ENCODE results near the gene RAB30.
"Not testable (repeated sequence)": the region's sequence is repeated elsewhere in the genome, so short reads cannot be mapped to it uniquely, and the experiment has no call there.

RAB30 gene

GRCh38 chr11:82944198-82944597, 127.5 kb downstream of the RAB30 start:
- Histone ChIP-seq H2AFZ (ENCODE audit: low read length, unreplicated experiment) (no peak overlapping the region), H3K4me1 (ENCODE audit: control insufficient read depth, insufficient read depth, low read length, unreplicated experiment) (no peaks in the 10 kb centered on the region), H3K4me3 (ENCODE audit: low read depth, low read length) (no peak overlapping the region), H3K36me3 (ENCODE audit: insufficient read depth, low read length) (0 out of 2 replicates have a peak, but pooled peaks cover 3% of the 10 kb centered on the region), H3K27me3 (ENCODE audit: insufficient read depth, low read length) (no peaks in the 10 kb centered on the region), H3K79me2 (ENCODE audit: control insufficient read depth, insufficient read depth, low read length, unreplicated experiment) (no peaks in the 10 kb centered on the region), H3K27ac (ENCODE audit: low read depth, low read length) (no peak overlapping the region)

GRCh38 chr11:82943430-82943829, 128.3 kb downstream of the RAB30 start:
- H3K4me3 ChIP-seq (ENCODE audit: low read depth, low read length); H2AFZ ChIP-seq (ENCODE audit: low read length, unreplicated experiment); H3K79me2 ChIP-seq (ENCODE audit: control insufficient read depth, insufficient read depth, low read length, unreplicated experiment); H3K27me3 ChIP-seq (ENCODE audit: insufficient read depth, low read length); H3K27ac ChIP-seq (ENCODE audit: low read depth, low read length); H3K4me1 ChIP-seq (ENCODE audit: control insufficient read depth, insufficient read depth, low read length, unreplicated experiment); H3K36me3 ChIP-seq (ENCODE audit: insufficient read depth, low read length): not testable (repeated sequence)

GRCh38 chr11:82942376-82942775, 129.3 kb downstream of the RAB30 start:
- Histone ChIP-seq H3K27me3 (ENCODE audit: insufficient read depth, low read length) (no peaks in the 10 kb centered on the region), H3K4me1 (ENCODE audit: control insufficient read depth, insufficient read depth, low read length, unreplicated experiment) (no peaks in the 10 kb centered on the region), H3K27ac (ENCODE audit: low read depth, low read length) (no peak overlapping the region), H3K79me2 (ENCODE audit: control insufficient read depth, insufficient read depth, low read length, unreplicated experiment) (no peaks in the 10 kb centered on the region), H3K36me3 (ENCODE audit: insufficient read depth, low read length) (0 out of 2 replicates have a peak, but pooled peaks cover 3% of the 10 kb centered on the region), H2AFZ (ENCODE audit: low read length, unreplicated experiment) (no peak overlapping the region), H3K4me3 (ENCODE audit: low read depth, low read length) (no peak overlapping the region)

GRCh38 chr11:82939456-82939855, 132.2 kb downstream of the RAB30 start:
- no peak overlapping the region for H3K4me3 ChIP-seq (ENCODE audit: low read depth, low read length)
- H3K27me3 ChIP-seq (ENCODE audit: insufficient read depth, low read length) = no peaks in the 10 kb centered on the region
- no peaks in the 10 kb centered on the region for H3K4me1 ChIP-seq (ENCODE audit: control insufficient read depth, insufficient read depth, low read length, unreplicated experiment)
- H3K27ac ChIP-seq (ENCODE audit: low read depth, low read length) = no peak overlapping the region
- 0 out of 2 replicates have a peak, but pooled peaks cover 9% of the 10 kb centered on the region for H3K36me3 ChIP-seq (ENCODE audit: insufficient read depth, low read length)
- H3K79me2 ChIP-seq (ENCODE audit: control insufficient read depth, insufficient read depth, low read length, unreplicated experiment) = no peaks in the 10 kb centered on the region
- no peak overlapping the region for H2AFZ ChIP-seq (ENCODE audit: low read length, unreplicated experiment)

- Histone ChIP-seq H3K79me2 (ENCODE audit: control insufficient read depth, insufficient read depth, low read length, unreplicated experiment) (no peaks in the 10 kb centered on the region), H3K27me3 (ENCODE audit: insufficient read depth, low read length) (no peaks in the 10 kb centered on the region), H3K27ac (ENCODE audit: low read depth, low read length) (no peak overlapping the region), H3K4me3 (ENCODE audit: low read depth, low read length) (no peak overlapping the region), H3K4me1 (ENCODE audit: control insufficient read depth, insufficient read depth, low read length, unreplicated experiment) (no peaks in the 10 kb centered on the region), H3K36me3 (ENCODE audit: insufficient read depth, low read length) (peaks cover 12% of the 10 kb centered on the region; the same call in 1 of the 2 replicates), H2AFZ (ENCODE audit: low read length, unreplicated experiment) (no peak overlapping the region)
Measured at GRCh38 chr11:82937554-82937953, 134.1 kb downstream of the RAB30 start.

- no peak overlapping the region for H2AFZ ChIP-seq (ENCODE audit: low read length, unreplicated experiment)
- H3K4me1 ChIP-seq (ENCODE audit: control insufficient read depth, insufficient read depth, low read length, unreplicated experiment) = no peaks in the 10 kb centered on the region
- peaks cover 13% of the 10 kb centered on the region; the same call in 1 of the 2 replicates for H3K36me3 ChIP-seq (ENCODE audit: insufficient read depth, low read length)
- H3K4me3 ChIP-seq (ENCODE audit: low read depth, low read length) = no peak overlapping the region
- no peak overlapping the region for H3K27ac ChIP-seq (ENCODE audit: low read depth, low read length)
- H3K79me2 ChIP-seq (ENCODE audit: control insufficient read depth, insufficient read depth, low read length, unreplicated experiment) = no peaks in the 10 kb centered on the region
- H3K27me3 ChIP-seq (ENCODE audit: insufficient read depth, low read length) = no peaks in the 10 kb centered on the region
Measured at GRCh38 chr11:82936261-82936660, 135.4 kb downstream of the RAB30 start.

GRCh38 chr11:82932564-82932963, 139.1 kb downstream of the RAB30 start:
- Histone ChIP-seq H3K27me3 (ENCODE audit: insufficient read depth, low read length) (no peaks in the 10 kb centered on the region), H2AFZ (ENCODE audit: low read length, unreplicated experiment) (no peak overlapping the region), H3K79me2 (ENCODE audit: control insufficient read depth, insufficient read depth, low read length, unreplicated experiment) (no peaks in the 10 kb centered on the region), H3K36me3 (ENCODE audit: insufficient read depth, low read length) (peaks cover 13% of the 10 kb centered on the region; the same call in 1 of the 2 replicates), H3K4me1 (ENCODE audit: control insufficient read depth, insufficient read depth, low read length, unreplicated experiment) (no peaks in the 10 kb centered on the region), H3K27ac (ENCODE audit: low read depth, low read length) (no peak overlapping the region), H3K4me3 (ENCODE audit: low read depth, low read length) (no peak overlapping the region)

GRCh38 chr11:82930734-82931133, 141.0 kb downstream of the RAB30 start:
- H3K27me3 ChIP-seq (ENCODE audit: insufficient read depth, low read length) = no peaks in the 10 kb centered on the region
- H3K4me1 ChIP-seq (ENCODE audit: control insufficient read depth, insufficient read depth, low read length, unreplicated experiment) = no peaks in the 10 kb centered on the region
- no peak overlapping the region for H2AFZ ChIP-seq (ENCODE audit: low read length, unreplicated experiment)
- no peak overlapping the region for H3K4me3 ChIP-seq (ENCODE audit: low read depth, low read length)
- H3K79me2 ChIP-seq (ENCODE audit: control insufficient read depth, insufficient read depth, low read length, unreplicated experiment) = no peaks in the 10 kb centered on the region
- no peak overlapping the region for H3K27ac ChIP-seq (ENCODE audit: low read depth, low read length)
- H3K36me3 ChIP-seq (ENCODE audit: insufficient read depth, low read length) = peaks cover 13% of the 10 kb centered on the region; the same call in 1 of the 2 replicates

GRCh38 chr11:82930229-82930628, 141.5 kb downstream of the RAB30 start:
- no peak overlapping the region for H3K27ac ChIP-seq (ENCODE audit: low read depth, low read length)
- no peak overlapping the region for H2AFZ ChIP-seq (ENCODE audit: low read length, unreplicated experiment)
- H3K4me3 ChIP-seq (ENCODE audit: low read depth, low read length) = no peak overlapping the region
- H3K27me3 ChIP-seq (ENCODE audit: insufficient read depth, low read length) = no peaks in the 10 kb centered on the region
- peaks cover 13% of the 10 kb centered on the region; the same call in 1 of the 2 replicates for H3K36me3 ChIP-seq (ENCODE audit: insufficient read depth, low read length)
- no peaks in the 10 kb centered on the region for H3K4me1 ChIP-seq (ENCODE audit: control insufficient read depth, insufficient read depth, low read length, unreplicated experiment)
- H3K79me2 ChIP-seq (ENCODE audit: control insufficient read depth, insufficient read depth, low read length, unreplicated experiment) = no peaks in the 10 kb centered on the region

- Histone ChIP-seq H3K4me1 (ENCODE audit: control insufficient read depth, insufficient read depth, low read length, unreplicated experiment) (no peaks in the 10 kb centered on the region), H3K4me3 (ENCODE audit: low read depth, low read length) (no peak overlapping the region), H3K36me3 (ENCODE audit: insufficient read depth, low read length) (peaks cover 7% of the 10 kb centered on the region; the same call in 1 of the 2 replicates), H3K79me2 (ENCODE audit: control insufficient read depth, insufficient read depth, low read length, unreplicated experiment) (no peaks in the 10 kb centered on the region), H2AFZ (ENCODE audit: low read length, unreplicated experiment) (no peak overlapping the region), H3K27ac (ENCODE audit: low read depth, low read length) (no peak overlapping the region), H3K27me3 (ENCODE audit: insufficient read depth, low read length) (no peaks in the 10 kb centered on the region)
Measured at GRCh38 chr11:82929121-82929520, 142.6 kb downstream of the RAB30 start.

GRCh38 chr11:82927264-82927880, 144.3 kb downstream of the RAB30 start:
- Histone ChIP-seq H3K4me1 (ENCODE audit: control insufficient read depth, insufficient read depth, low read length, unreplicated experiment) (no peaks in the 10 kb centered on the region), H2AFZ (ENCODE audit: low read length, unreplicated experiment) (peak overlapping the region; percentile 41), H3K27me3 (ENCODE audit: insufficient read depth, low read length) (no peaks in the 10 kb centered on the region), H3K27ac (ENCODE audit: low read depth, low read length) (no peak overlapping the region), H3K4me3 (ENCODE audit: low read depth, low read length) (no peak overlapping the region), H3K36me3 (ENCODE audit: insufficient read depth, low read length) (0 out of 2 replicates have a peak, but pooled peaks cover 3% of the 10 kb centered on the region), H3K79me2 (ENCODE audit: control insufficient read depth, insufficient read depth, low read length, unreplicated experiment) (no peaks in the 10 kb centered on the region)

Measured in ACC112 (cell line).